HG03097 (cell line): ENCODE measurements around the gene MTHFD1.

Experiments used
- ATAC-seq: cut with Tn5 transposase; IDR thresholded peaks from one replicate; pipeline ENCODE4 v1.9.1; 2021; ENCODE audit not compliant: unreplicated experiment, low FRiP score

Gene MTHFD1

DNA sequence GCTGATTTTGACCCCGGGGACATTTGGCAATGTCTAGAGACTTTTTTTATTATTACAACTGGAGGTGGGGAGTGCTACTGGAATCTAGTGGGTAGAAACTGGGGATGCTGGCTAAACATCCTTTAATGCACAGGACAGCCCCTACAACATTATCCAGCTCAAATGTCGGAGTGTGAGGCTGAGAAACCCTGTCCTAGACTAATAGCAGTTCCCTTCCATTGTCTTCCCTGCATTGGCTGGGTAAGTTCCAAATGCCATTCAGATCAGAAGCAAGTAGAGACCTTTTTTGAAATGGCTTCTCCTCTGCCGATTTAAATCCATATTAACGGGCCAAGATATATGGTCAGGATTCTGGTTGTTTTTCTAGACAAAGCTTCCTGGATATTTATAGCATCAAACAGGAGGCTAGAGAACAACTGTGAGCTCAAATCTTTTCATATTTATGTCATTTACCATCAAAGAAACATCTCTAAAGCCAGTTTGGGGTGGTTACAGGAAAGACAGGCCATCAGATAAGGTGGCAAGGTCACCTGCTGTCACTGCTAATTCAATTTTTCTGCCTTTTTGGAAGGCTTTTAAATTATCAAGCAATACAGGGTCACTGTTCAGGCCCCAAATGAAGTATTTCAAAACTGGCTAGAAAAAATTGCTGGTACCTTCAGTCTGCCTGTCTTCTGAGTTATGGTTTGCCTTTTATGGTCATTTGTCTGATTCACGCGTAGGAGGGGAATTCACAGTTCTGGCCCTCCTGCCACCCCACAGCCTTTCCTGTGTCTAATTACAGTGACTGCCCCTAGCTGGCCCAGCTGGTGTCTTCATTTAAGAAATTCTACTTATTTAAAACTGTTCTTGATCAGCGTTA lies 57.1 kb downstream of the MTHFD1 start:
- no peak for ATAC-seq

DNA sequence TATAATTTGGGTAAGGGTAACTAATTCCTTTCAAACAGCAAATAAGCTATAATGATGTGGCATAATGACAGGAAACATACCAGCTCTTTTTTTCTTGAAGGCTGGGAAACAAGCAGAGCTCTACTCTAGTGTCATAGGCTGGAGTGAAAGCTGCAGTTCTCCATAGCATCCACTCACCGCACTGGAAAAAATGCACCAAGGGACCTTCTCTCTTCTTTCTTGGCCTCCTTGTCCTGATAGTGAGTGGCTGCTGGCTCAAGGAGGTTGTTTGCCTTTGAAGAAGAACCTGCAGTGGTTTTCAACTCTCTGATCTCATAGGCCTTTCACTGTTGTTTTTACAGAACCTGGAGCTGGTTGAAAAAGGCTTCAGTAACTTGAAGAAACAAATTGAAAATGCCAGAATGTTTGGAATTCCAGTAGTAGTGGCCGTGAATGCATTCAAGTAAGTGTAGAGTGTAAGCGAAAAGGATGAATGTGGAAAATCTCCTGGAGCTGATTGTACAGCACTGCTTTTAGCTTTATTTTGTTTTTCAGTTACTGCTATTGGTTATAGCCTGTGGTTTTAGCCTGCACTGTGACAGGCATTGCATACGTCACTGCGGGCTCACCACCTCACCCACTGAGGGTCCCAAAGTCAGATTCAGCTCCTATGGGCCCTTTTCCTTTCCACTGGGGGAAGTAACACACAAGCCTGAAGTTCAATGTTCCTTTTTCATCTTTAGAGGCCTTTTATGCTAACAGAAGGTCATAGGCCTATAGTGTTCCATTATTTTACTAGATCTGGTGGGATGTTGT lies 59.9 kb downstream of the MTHFD1 start:
- no peak for ATAC-seq

DNA sequence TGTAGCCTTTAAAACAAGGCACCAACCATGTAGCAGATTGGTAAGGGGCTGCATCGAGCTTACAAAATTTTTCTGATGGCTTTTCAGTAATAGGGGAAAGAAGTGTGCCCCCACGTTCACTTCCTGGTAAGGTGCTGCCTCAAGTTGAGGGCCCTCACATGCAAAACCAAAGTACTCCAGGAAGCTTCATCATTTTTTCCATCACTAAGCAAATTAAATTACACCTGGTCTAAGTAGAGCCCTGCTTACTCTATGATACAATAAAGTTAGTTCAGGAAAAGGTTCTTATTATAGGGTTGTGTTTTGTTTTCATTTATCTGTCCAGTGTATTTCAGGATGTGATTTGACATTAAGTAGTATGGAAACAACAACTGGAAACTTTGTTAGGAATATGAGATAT lies 62.1 kb downstream of the MTHFD1 start:
- ATAC-seq: no peak

DNA sequence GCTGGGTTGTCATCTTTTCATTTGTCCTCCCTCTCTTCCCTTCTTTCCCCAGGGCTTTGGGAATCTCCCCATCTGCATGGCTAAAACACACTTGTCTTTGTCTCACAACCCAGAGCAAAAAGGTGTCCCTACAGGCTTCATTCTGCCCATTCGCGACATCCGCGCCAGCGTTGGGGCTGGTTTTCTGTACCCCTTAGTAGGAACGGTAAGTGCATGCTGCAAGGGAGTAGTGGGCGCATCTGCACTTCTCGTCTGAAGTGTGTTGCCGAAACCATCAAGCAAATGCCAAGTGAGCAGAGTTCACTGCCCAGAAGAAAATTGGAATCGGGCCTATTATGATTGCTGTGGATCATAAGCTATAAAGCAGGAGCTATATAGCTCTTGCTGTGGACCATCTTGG lies 66.5 kb downstream of the MTHFD1 start:
- no peak for ATAC-seq

DNA sequence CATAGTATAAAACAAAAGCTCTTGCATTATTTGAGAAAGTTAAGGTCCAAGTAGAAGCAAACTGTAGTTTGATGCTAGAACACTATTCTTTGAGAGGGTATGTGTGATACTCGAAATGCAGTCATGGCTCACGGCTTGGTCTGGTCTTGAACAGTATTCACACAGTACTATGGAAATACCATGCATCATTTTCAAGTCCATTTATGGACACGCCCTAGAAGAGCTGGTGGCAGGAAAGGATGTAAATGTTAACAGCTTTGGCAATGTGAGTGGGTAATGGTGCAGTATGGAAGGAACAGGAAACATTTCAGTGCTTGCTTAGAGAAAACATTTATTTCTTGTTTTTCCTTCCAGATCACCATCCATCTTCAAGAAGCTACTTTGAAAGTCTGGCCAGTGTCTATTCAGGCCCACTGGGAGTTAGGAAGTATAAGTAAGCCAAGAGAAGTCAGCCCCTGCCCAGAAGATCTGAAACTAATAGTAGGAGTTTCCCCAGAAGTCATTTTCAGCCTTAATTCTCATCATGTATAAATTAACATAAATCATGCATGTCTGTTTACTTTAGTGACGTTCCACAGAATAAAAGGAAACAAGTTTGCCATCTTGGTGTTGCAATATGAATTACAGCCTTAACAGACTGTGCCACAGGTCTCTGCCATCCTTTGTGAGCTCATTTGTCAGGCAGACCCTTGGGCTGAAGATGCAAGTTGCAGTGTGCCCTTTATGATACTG lies 71.4 kb downstream of the MTHFD1 start:
- ATAC-seq: no peak

DNA sequence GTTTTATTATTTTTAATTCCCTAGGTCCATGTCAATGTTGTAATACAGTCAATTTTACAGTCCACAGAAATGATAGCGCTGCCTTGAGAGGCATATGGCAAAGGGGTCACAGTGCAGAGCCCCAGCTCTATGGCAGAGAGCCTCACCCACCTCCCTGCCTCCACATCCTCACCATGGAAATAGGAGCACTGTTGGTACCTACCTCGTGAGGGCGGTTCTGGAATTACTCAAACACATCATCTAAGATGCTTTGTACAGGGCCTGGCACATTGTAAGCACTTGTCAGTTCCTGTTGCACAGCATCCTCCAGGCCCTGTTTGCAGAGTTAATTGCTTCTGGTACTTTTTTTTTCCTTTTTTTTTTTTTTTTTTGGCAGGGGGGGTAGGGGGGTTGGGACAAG lies 73.1 kb downstream of the MTHFD1 start:
- ATAC-seq: no peak

DNA sequence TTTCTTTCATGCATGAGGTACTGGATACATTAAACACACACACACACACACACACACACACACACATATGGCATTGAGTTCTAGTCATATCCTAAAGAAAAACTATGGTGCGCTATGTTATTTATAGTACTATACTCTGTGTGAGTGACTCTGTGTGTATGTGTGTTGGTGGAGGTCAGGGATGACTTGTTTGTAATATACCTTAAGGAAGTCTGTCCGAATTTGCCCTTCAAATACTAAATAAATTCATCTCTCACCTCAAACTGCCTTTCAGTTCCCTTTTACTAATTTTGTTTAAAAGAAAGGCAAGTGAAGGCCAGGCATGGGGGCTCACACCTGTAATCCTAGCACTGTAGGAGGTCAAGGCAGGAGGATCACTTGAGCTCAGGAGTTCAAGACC lies 75.0 kb downstream of the MTHFD1 start:
- no peak for ATAC-seq

DNA sequence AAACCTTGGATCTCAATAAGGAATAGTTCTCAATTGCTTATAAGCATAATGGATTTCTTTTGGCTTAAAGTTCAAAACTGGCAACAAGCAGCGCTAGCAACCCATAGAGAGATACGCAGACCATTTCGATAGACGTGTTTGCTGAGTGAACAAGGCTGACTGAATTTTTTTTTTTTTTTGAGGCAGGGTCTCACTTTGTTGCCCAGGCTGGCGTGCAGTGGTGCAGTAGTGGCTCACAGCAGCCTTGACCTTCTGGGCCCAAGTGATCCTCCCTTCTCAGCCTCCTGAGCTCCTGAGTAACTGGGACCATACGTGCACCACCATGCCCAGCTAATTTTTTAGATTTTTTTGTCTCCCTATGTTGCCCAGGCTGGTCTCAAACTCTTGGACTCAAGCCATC lies 75.7 kb downstream of the MTHFD1 start:
- ATAC-seq: no peak

- ATAC-seq: no peak
These were observed 76.5 kb downstream of the MTHFD1 start for GRCh38 chr14:64464651-64465050.

- ATAC-seq: peak; percentile 48
These were observed 77.2 kb downstream of the MTHFD1 start, which contains the start of gene AKAP5 for GRCh38 chr14:64465191-64465822. TSS of gene AKAP5 (plus strand) at chr14:64465499. CDS start at chr14:64468395, 2,896 bp downstream.

DNA sequence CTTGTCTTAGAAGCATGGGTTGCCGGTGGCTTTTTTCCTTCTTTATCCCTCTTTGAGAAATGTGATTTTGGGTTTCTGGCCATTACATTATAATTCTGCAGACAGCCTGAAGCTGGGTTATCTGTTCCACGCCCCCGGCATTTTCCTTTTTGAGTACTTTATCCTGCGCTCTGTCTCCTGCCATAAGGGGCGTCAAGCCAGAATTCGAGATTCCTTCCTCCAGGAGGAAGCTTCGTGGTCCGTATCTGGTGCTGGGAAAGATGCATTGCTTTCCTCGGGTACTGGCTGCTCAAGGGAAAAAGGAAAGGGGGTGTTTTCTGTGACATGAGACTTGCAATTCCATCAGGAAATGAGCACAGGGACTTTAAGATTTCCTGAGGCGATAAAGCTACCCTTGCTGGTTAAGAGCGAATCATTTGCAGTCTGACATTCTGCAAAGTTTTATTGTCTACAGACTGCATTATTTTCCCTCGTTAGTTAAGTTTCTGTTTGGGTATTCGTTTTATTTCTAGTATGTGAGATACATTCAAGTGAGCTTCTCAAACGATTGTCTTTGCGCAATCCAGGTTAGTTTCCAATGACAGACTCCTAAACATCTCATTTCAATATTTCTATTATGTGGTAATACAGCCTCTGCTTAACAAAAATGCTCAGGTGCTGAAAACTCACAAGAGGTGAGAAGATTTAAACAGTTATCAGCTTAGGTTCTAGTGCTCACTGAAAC lies 77.8 kb downstream of the MTHFD1 start:
- no peak for ATAC-seq

- ATAC-seq: no peak
These were observed 78.9 kb downstream of the MTHFD1 start for GRCh38 chr14:64467101-64467500.

GRCh38 chr14:64467566-64467965 lies 79.4 kb downstream of the MTHFD1 start:
- no peak for ATAC-seq

- ATAC-seq: no peak
These were observed 80.3 kb downstream of the MTHFD1 start for GRCh38 chr14:64468451-64468850.

- no peak for ATAC-seq
These were observed 85.9 kb downstream of the MTHFD1 start for GRCh38 chr14:64474041-64474440.

DNA sequence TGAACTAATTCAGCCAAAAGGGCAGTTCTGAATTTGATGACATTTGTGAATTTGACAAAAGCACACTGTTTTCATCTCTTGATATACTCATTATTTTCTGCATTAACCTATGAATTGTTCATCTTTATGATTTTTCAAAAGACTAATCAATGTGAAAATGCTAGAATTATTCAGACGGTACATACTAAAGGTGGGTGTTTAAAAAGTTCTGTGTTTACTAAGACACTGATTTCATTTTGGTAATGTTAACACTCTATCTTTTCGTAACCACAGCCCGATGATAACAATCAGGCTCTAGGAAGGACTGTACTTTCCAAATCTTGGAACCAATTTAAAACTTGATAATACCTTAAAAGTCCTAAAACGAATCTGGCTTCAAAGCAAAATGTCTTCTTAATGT lies 86.5 kb downstream of the MTHFD1 start:
- ATAC-seq: no peak

DNA sequence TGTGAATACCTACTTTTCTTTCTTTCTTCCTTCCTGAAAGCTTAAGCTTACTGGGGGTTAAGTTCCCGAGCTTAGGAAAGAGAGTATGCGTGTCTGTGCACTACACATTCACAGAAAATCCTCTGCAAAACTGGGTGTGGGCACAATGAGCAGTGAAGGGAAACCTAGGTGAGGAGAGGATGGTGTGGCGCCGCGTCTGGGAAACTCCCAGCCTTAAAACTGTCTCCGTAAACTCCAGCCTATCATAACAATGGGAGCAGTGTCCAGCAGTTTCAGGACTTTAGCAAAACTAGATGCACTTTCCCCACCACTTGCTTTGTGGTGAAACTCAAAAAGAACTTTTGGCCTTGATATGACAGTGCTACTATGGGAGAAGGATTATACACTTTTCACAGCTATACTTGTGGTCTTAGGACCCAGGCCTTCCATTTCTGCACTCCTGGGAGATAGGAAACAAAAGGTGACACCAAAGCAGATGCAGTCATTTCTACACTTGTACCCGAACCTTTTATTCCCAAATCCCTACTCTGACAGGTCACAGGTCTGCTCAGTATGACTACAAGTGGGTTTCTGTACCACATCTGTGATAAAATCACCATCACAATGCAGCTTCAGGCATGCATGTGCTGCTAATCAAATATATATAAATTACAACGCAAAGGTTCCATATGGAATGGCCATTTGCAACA lies 87.6 kb downstream of the MTHFD1 start:
- no peak for ATAC-seq

DNA sequence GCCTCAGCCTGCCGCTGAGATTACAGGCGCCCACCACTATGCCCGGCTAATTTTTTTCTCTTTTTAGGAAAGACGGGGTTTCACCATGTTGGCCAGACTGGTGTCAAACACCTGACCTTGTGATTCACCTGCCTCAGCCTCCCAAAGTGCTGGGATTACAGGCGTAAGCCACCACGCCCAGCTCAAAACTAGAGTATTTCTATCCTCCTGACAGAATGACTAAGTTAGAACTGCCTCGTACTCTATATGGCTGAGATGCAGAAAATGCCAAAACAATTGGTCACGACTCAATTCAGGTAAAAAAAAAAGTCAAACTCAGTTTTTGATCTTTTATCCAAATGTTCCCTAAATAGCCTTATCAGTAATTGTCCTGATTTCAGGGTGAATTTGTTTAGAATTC lies 88.3 kb downstream of the MTHFD1 start:
- ATAC-seq: no peak

- ATAC-seq: no peak
These were observed 90.6 kb downstream of the MTHFD1 start for GRCh38 chr14:64478634-64479250.
